Activated CD4-positive, alpha-beta T cell treated with anti-CD3 and anti-CD28 coated beads, Interleukin-2, amount 10 ng/mL, durations not matched to agents 24 days and 14 days (primary cell): ENCODE results near the gene TANGO2. TPM values are rescaled to one million over a fixed set of nuclear protein-coding genes. Genes with fewer than 3 reads are reported as not detected.
A peak's percentile ranks its signal among the peaks of the same experiment; 100 is the strongest.

Source experiments
- DNase-seq: peaks from one replicate; pipeline ENCODE4 v3.0.0; 2022
- H3K27ac Mint-ChIP-seq: one replicate; pipeline ENCODE4 v1.8.0; 2022; ENCODE audit warnings: mild to moderate bottlenecking, mixed read lengths
- H3K27me3 Mint-ChIP-seq: one replicate; pipeline ENCODE4 v1.8.0; 2022; ENCODE audit warnings: mixed read lengths
- H3K36me3 Mint-ChIP-seq: one replicate; pipeline ENCODE4 v1.8.0; 2022; ENCODE audit warnings: low read depth, mild to moderate bottlenecking, mixed read lengths
- H3K4me1 Mint-ChIP-seq: one replicate; pipeline ENCODE4 v1.8.0; 2021; ENCODE audit warnings: mixed read lengths
- H3K4me3 Mint-ChIP-seq: one replicate; pipeline ENCODE4 v1.8.0; 2022; ENCODE audit warnings: mild to moderate bottlenecking, moderate library complexity, mixed read lengths
- H3K9me3 Mint-ChIP-seq: one replicate; pipeline ENCODE4 v1.8.0; 2021; ENCODE audit warnings: mixed read lengths
- intact Hi-C: fragments of 100-400 bp; cut with micrococcal nuclease; formaldehyde crosslinking; loops from one replicate; pipeline ENCODE4 v1.15.1; 2023
- total RNA-seq: library from RNA; stranded (reverse); gene quantifications from 2 replicates; pipeline ENCODE4 v1.2.3, GENCODE V29; 2022

The TANGO2 gene
- total RNA-seq, 1 donor from 2014 or later = 31.5 TPM

GRCh38 chr22:20116376-20116950 lies 95.6 kb downstream of the TANGO2 start:
- H3K27me3 Mint-ChIP-seq = peaks cover 2% of the 10 kb centered on the region
- peak overlapping the region; percentile 96 for H3K27ac Mint-ChIP-seq
- no peaks in the 10 kb centered on the region for H3K9me3 Mint-ChIP-seq
- H3K4me1 Mint-ChIP-seq = peaks cover 35% of the 10 kb centered on the region
- peak overlapping the region; percentile 96 for H3K4me3 Mint-ChIP-seq
- no peak for DNase-seq
- H3K36me3 Mint-ChIP-seq = peaks cover 58% of the 10 kb centered on the region
- intact Hi-C loops = loop anchor here (5.0 to 10.0 kb wide), 5 partner anchors 94 to 974 kb away; partner anchors contain the start of genes ESS2, GNB1L, MED15 and RTL10

Other genes starting within 250 kb of the TANGO2 start
- 21.1 and 21.4 TPM in 2 replicates for gene GNB1L, start 166.2 kb upstream of the TANGO2 start, total RNA-seq
- gene RTL10, start 166.2 kb upstream of the TANGO2 start, total RNA-seq = 20.0 and 23.4 TPM in 2 replicates
- 104 and 110 TPM in 2 replicates for gene COMT, start 79.3 kb upstream of the TANGO2 start, total RNA-seq
- gene TXNRD2, start 79.3 kb upstream of the TANGO2 start, total RNA-seq = 18.4 and 23.5 TPM in 2 replicates
- gene ARVCF, start 4.3 kb upstream of the TANGO2 start, total RNA-seq = 2.6 and 4.1 TPM in 2 replicates
- 73.2 and 74.2 TPM in 2 replicates for gene DGCR8, start 59.1 kb downstream of the TANGO2 start, total RNA-seq
- gene RANBP1, start 95.0 kb downstream of the TANGO2 start, total RNA-seq = 488 and 500 TPM in 2 replicates
- gene TRMT2A, start 96.1 kb downstream of the TANGO2 start, total RNA-seq = 125 and 135 TPM in 2 replicates
- 95.2 and 100 TPM in 2 replicates for gene ZDHHC8, start 110.7 kb downstream of the TANGO2 start, total RNA-seq
- gene CCDC188, start 129.9 kb downstream of the TANGO2 start, total RNA-seq = 0.14 TPM in 1 of 2 replicates, not detected in the other
- gene RTN4R, start 247.2 kb downstream of the TANGO2 start, total RNA-seq = 1.6 and 1.7 TPM in 2 replicates